MM.1S (cell line): ENCODE results near the gene MNAT1.

Experiments
- DNase-seq: peaks from one replicate; pipeline ENCODE4 v3.0.0-alpha.2; 2015
- H2AFZ ChIP-seq: fragments of 300-600 bp; sonication (generic); 2 replicates; pipeline ENCODE4 v1.6.0; 2016; ENCODE audit warnings: antibody characterized with exemption, low read length
- H3F3A ChIP-seq: fragments of 300-600 bp; sonication (generic); 2 replicates; pipeline ENCODE4 v1.6.1; 2016; ENCODE audit warnings: mild to moderate bottlenecking, antibody characterized with exemption, low read length, moderate library complexity, mixed read lengths; ENCODE audit not compliant: insufficient read depth
- H3K27ac ChIP-seq: fragments of 300-600 bp; sonication (generic); 2 replicates; pipeline ENCODE4 v1.5.1; 2016; ENCODE audit warnings: mild to moderate bottlenecking, low read length
- H3K27me3 ChIP-seq: fragments of 300-600 bp; sonication (generic); replicated peaks from 2 replicates; pipeline ENCODE4 v1.6.0; 2016; ENCODE audit warnings: low read length; ENCODE audit not compliant: insufficient read depth
- H3K36me3 ChIP-seq: fragments of 300-600 bp; sonication (generic); replicated peaks from 2 replicates; pipeline ENCODE4 v1.6.1; 2016; ENCODE audit warnings: mild to moderate bottlenecking, low read length, mixed read lengths; ENCODE audit not compliant: insufficient read depth
- H3K4me1 ChIP-seq: fragments of 300-600 bp; sonication (generic); 2 replicates; pipeline ENCODE4 v1.6.1; 2016; ENCODE audit warnings: low read length, mixed read lengths
- H3K4me2 ChIP-seq: fragments of 300-600 bp; sonication (generic); 2 replicates; pipeline ENCODE4 v1.6.0; 2016; ENCODE audit warnings: low read depth, low read length
- H3K4me3 ChIP-seq: fragments of 300-600 bp; sonication (generic); 2 replicates; pipeline ENCODE4 v1.5.1; 2016; ENCODE audit warnings: low read length, mixed read lengths
- H3K79me2 ChIP-seq: fragments of 300-600 bp; sonication (generic); 2 replicates; pipeline ENCODE4 v1.6.1; 2016; ENCODE audit warnings: mixed run types, low read length, mixed read lengths
- H3K9ac ChIP-seq: fragments of 300-600 bp; sonication (generic); 2 replicates; pipeline ENCODE4 v1.6.1; 2016; ENCODE audit warnings: low read length, mixed read lengths
- H3K9me2 ChIP-seq: fragments of 300-600 bp; sonication (generic); replicated peaks from 2 replicates; pipeline ENCODE4 v1.6.1; 2016; ENCODE audit warnings: mild to moderate bottlenecking, low read length, mixed read lengths; ENCODE audit not compliant: insufficient read depth
- H3K9me3 ChIP-seq: fragments of 300-600 bp; sonication (generic); replicated peaks from 2 replicates; pipeline ENCODE4 v1.6.1; 2016; ENCODE audit warnings: mild to moderate bottlenecking, low read length, mixed read lengths; ENCODE audit not compliant: insufficient read depth
- H4K20me1 ChIP-seq: fragments of 300-600 bp; sonication (generic); 2 replicates; pipeline ENCODE4 v1.6.1; 2016; ENCODE audit warnings: mild to moderate bottlenecking, low read length, moderate library complexity, mixed read lengths; ENCODE audit not compliant: insufficient read depth
- CTCF ChIP-seq: fragments of 300-600 bp; sonication (generic); IDR thresholded peaks from 2 replicates; pipeline ENCODE4 v1.5.1; 2016; ENCODE audit warnings: antibody characterized with exemption, low read length, mixed read lengths
- EZH2 ChIP-seq: fragments of 300-600 bp; sonication (generic); optimal IDR thresholded peaks from 2 replicates; pipeline ENCODE3; 2017; ENCODE audit warnings: low read depth, mild to moderate bottlenecking, antibody characterized with exemption, low read length, mixed read lengths
- EZH2phosphoT487 ChIP-seq: fragments of 300-600 bp; sonication (generic); IDR thresholded peaks from 2 replicates; pipeline ENCODE4 v1.6.1; 2018; ENCODE audit warnings: antibody characterized with exemption, low read length

The MNAT1 gene

GRCh38 chr14:60865378-60866127 is 131.0 kb downstream of the MNAT1 start:
- Histone ChIP-seq H2AFZ (no peak overlapping the region), H3K9me3 (no peaks in the 10 kb centered on the region), H3K79me2 (no peaks in the 10 kb centered on the region), H3F3A (no peaks in the 10 kb centered on the region), H3K4me2 (no peak overlapping the region), H4K20me1 (no peaks in the 10 kb centered on the region), H3K9ac (no peak overlapping the region), H3K27me3 (no peaks in the 10 kb centered on the region), H3K27ac (no peak overlapping the region), H3K36me3 (no peaks in the 10 kb centered on the region), H3K4me3 (no peak overlapping the region), H3K9me2 (no peaks in the 10 kb centered on the region), H3K4me1 (no peaks in the 10 kb centered on the region)
- TF ChIP-seq EZH2, result no peak
- no peak for TF ChIP-seq CTCF
- no peak for TF ChIP-seq EZH2phosphoT487
- no peak for DNase-seq

- H3K27me3 ChIP-seq, result no peaks in the 10 kb centered on the region
- no peak overlapping the region for H3K9ac ChIP-seq
- H3K79me2 ChIP-seq, result no peaks in the 10 kb centered on the region
- H3K4me1 ChIP-seq, result no peaks in the 10 kb centered on the region
- H3K9me3 ChIP-seq, result no peaks in the 10 kb centered on the region
- H2AFZ ChIP-seq, result no peak overlapping the region
- no peaks in the 10 kb centered on the region for H3K9me2 ChIP-seq
- DNase-seq, result no peak
- TF ChIP-seq CTCF (no peak), EZH2phosphoT487 (no peak)
- H3K4me3 ChIP-seq, result no peak overlapping the region
- H3F3A ChIP-seq, result no peaks in the 10 kb centered on the region
- H4K20me1 ChIP-seq, result no peaks in the 10 kb centered on the region
- H3K4me2 ChIP-seq, result no peak overlapping the region
- H3K36me3 ChIP-seq, result no peaks in the 10 kb centered on the region
- no peak overlapping the region for H3K27ac ChIP-seq
These were observed 133.1 kb downstream of the MNAT1 start for GRCh38 chr14:60867503-60868172.

GRCh38 chr14:60878121-60878520 is 143.6 kb downstream of the MNAT1 start:
- Histone ChIP-seq H3K9me2 (no peaks in the 10 kb centered on the region), H4K20me1 (no peaks in the 10 kb centered on the region), H3K36me3 (no peaks in the 10 kb centered on the region), H3K79me2 (no peaks in the 10 kb centered on the region), H3K4me2 (no peak overlapping the region), H3K4me1 (no peaks in the 10 kb centered on the region), H3K4me3 (no peak overlapping the region), H3F3A (no peaks in the 10 kb centered on the region), H3K9ac (no peak overlapping the region), H2AFZ (no peak overlapping the region), H3K27me3 (no peaks in the 10 kb centered on the region), H3K27ac (no peak overlapping the region), H3K9me3 (no peaks in the 10 kb centered on the region)
- DNase-seq, result no peak
- no peak for TF ChIP-seq EZH2
- TF ChIP-seq CTCF, result no peak
- no peak for TF ChIP-seq EZH2phosphoT487
